ENCODE measurements around the gene SCNN1G.

The SCNN1G gene

GRCh38 chr16:23146877-23147601 lies 35.5 kb upstream of the SCNN1G start:
- peak overlapping the region; percentile 77 for H3K4me3 ChIP-seq (replicated peaks; ENCODE audit: low read depth, low read length)
- no peak for DNase-seq (ENCODE audit: extremely low read depth, low read depth)
- no peak for TF ChIP-seq CTCF (IDR thresholded peaks at IDR 0.05; ENCODE audit: low read depth, low read length, missing control alignments)

- no peak for TF ChIP-seq CTCF (IDR thresholded peaks at IDR 0.05; ENCODE audit: low read depth, low read length, missing control alignments)
- no peak for DNase-seq (ENCODE audit: extremely low read depth, low read depth)
- peak overlapping the region; percentile 77 for H3K4me3 ChIP-seq (replicated peaks; ENCODE audit: low read depth, low read length)
Measured at GRCh38 chr16:23147666-23148065, 34.9 kb upstream of the SCNN1G start.

GRCh38 chr16:23148166-23148512 lies 34.4 kb upstream of the SCNN1G start:
- no peak for DNase-seq (ENCODE audit: extremely low read depth, low read depth)
- TF ChIP-seq CTCF (IDR thresholded peaks at IDR 0.05; ENCODE audit: low read depth, low read length, missing control alignments): no peak
- peak overlapping the region; percentile 77 for H3K4me3 ChIP-seq (replicated peaks; ENCODE audit: low read depth, low read length)

- peak overlapping the region; percentile 77 for H3K4me3 ChIP-seq (replicated peaks; ENCODE audit: low read depth, low read length)
- DNase-seq (ENCODE audit: extremely low read depth, low read depth): no peak
- no peak for TF ChIP-seq CTCF (IDR thresholded peaks at IDR 0.05; ENCODE audit: low read depth, low read length, missing control alignments)
Measured at GRCh38 chr16:23148513-23149266, 33.9 kb upstream of the SCNN1G start.

GRCh38 chr16:23149267-23149992 lies 33.1 kb upstream of the SCNN1G start, which contains the start of gene USP31:
TSS of gene USP31 (minus strand) at chr16:23149452. CDS start at chr16:23149270, 182 bp downstream.
- peak within 1 kb of the TSS; percentile 77 for H3K4me3 ChIP-seq (replicated peaks; ENCODE audit: low read depth, low read length)
- TF ChIP-seq CTCF (IDR thresholded peaks at IDR 0.05; ENCODE audit: low read depth, low read length, missing control alignments): no peak
- DNase-seq (ENCODE audit: extremely low read depth, low read depth): peak; percentile 83

- no peak for TF ChIP-seq CTCF (IDR thresholded peaks at IDR 0.05; ENCODE audit: low read depth, low read length, missing control alignments)
- peak overlapping the region; percentile 55 for H3K4me3 ChIP-seq (replicated peaks; ENCODE audit: low read depth, low read length)
- no peak for DNase-seq (ENCODE audit: extremely low read depth, low read depth)
Measured at GRCh38 chr16:23149993-23150364, 32.6 kb upstream of the SCNN1G start.
